Caco-2 (cell line): ENCODE measurements around the gene RBM47. TPM values are rescaled to one million over a fixed set of nuclear protein-coding genes. Genes with fewer than 3 reads are reported as not detected.

Experiments used
- BruUV-seq: library from RNA; stranded (reverse); fragments of 400-500 nt; replicated peaks from 2 replicates; lab custom pipeline; 2021; lab: Mats Ljungman, UMichigan
- CTCF ChIA-PET: fragments of 300-600 bp; sonication (Branson Sonifier 250); formaldehyde crosslinking; loops from one replicate; lab custom pipeline; 2022; ENCODE audit warnings: antibody characterized with exemption; lab: Charles Lee
- POLR2A ChIA-PET: fragments of 300-600 bp; sonication (Branson Sonifier 250); formaldehyde crosslinking; loops from one replicate; lab custom pipeline; 2022; ENCODE audit warnings: antibody characterized with exemption; lab: Charles Lee
- DNase-seq, 2 experiments: peaks; one replicate each; pipeline versions ENCODE4 v3.0.0 to v3.0.0-alpha.2; 2020 to 2022
- H3K27me3 ChIP-seq: replicated peaks from 2 replicates; pipeline ENCODE4 v1.6.0; 2011; ENCODE audit warnings: low read length; ENCODE audit not compliant: control insufficient read depth, insufficient read depth
- H3K36me3 ChIP-seq: 2 replicates; pipeline ENCODE4 v1.5.1; 2011; ENCODE audit warnings: low read length; ENCODE audit not compliant: control insufficient read depth, insufficient read depth
- H3K4me1 ChIP-seq: fragments of 250-450 bp; sonication (Bioruptor Pico); 2 replicates; pipeline ENCODE4 v1.5.1; 2020; ENCODE audit warnings: mild to moderate bottlenecking
- H3K4me3 ChIP-seq: 2 replicates; pipeline ENCODE4 v1.5.1; 2011; ENCODE audit warnings: low read depth, mild to moderate bottlenecking, control low read depth, low read length
- H3K9me3 ChIP-seq: fragments of 250-450 bp; sonication (Bioruptor Pico); 2 replicates; pipeline ENCODE4 v1.5.1; 2020; ENCODE audit warnings: mild to moderate bottlenecking, moderate library complexity
- H3K27ac Mint-ChIP-seq: one replicate; pipeline ENCODE4 v1.8.0; 2022; ENCODE audit warnings: mixed read lengths; ENCODE audit not compliant: unreplicated experiment
- H3K27me3 Mint-ChIP-seq: one replicate; pipeline ENCODE4 v1.8.0; 2022; ENCODE audit warnings: mixed read lengths; ENCODE audit not compliant: insufficient read depth, unreplicated experiment
- H3K36me3 Mint-ChIP-seq: one replicate; pipeline ENCODE4 v1.8.0; 2022; ENCODE audit warnings: mild to moderate bottlenecking, mixed read lengths; ENCODE audit not compliant: insufficient read depth, unreplicated experiment
- H3K4me1 Mint-ChIP-seq: one replicate; pipeline ENCODE4 v1.8.0; 2022; ENCODE audit warnings: low read depth, mixed read lengths; ENCODE audit not compliant: unreplicated experiment
- H3K4me3 Mint-ChIP-seq: one replicate; pipeline ENCODE4 v1.8.0; 2022; ENCODE audit warnings: mild to moderate bottlenecking, moderate library complexity, mixed read lengths; ENCODE audit not compliant: unreplicated experiment
- H3K9me3 Mint-ChIP-seq: one replicate; pipeline ENCODE4 v1.8.0; 2022; ENCODE audit warnings: mixed read lengths; ENCODE audit not compliant: unreplicated experiment
- CTCF ChIP-seq, 2 experiments: fragments of 200-600 bp in 1 of 2; IDR thresholded peaks; 1 replicate in 1 of 2; 2 replicates in 1 of 2; pipeline versions ENCODE4 v1.5.1 to v1.8.0; 2011 to 2022; ENCODE audit warnings: antibody characterized with exemption in 1 of 2, control low read depth in 1 of 2, inconsistent platforms in 1 of 2, low read depth in 1 of 2, low read length in 1 of 2, mild to moderate bottlenecking in 1 of 2, moderate library complexity in 1 of 2; ENCODE audit not compliant: insufficient read depth in 1 of 2, severe bottlenecking in 1 of 2, unreplicated experiment in 1 of 2
- intact Hi-C: fragments of 100-400 bp; cut with micrococcal nuclease; formaldehyde crosslinking; loops from one replicate; pipeline ENCODE4 v1.10.0; 2022; ENCODE audit not compliant: unreplicated experiment
- total RNA-seq: library from RNA; stranded (reverse); gene quantifications from 2 replicates; pipeline ENCODE4 v1.2.3, GENCODE V29; 2022

Gene RBM47
- total RNA-seq, 1 experiment from 2014 or later: 62.1 TPM

GRCh38 chr4:40587351-40587750 is 42.3 kb downstream of the RBM47 start:
- no peak for DNase-seq
- Mint-ChIP-seq H3K4me3 (no peak overlapping the region), H3K9me3 (no peaks in the 10 kb centered on the region), H3K27me3 (no peaks in the 10 kb centered on the region), H3K36me3 (no peaks in the 10 kb centered on the region), H3K4me1 (peaks cover 11% of the 10 kb centered on the region), H3K27ac (no peak overlapping the region)
- CTCF ChIA-PET: no interaction called here
- POLR2A ChIA-PET: no interaction called here
- Histone ChIP-seq H3K36me3 (no peaks in the 10 kb centered on the region), H3K9me3 (no peaks in the 10 kb centered on the region; the same call in 1 of the 2 replicates), H3K27me3 (no peaks in the 10 kb centered on the region), H3K4me3 (no peak overlapping the region), H3K4me1 (peaks cover 8% of the 10 kb centered on the region; the same call in 1 of the 2 replicates)
- no TSS peak for BruUV-seq
- intact Hi-C loops: no loop called here
- TF ChIP-seq CTCF (IDR thresholded peaks at IDR 0.05; ENCODE audit: insufficient read depth in 1 of 2, low read depth in 1 of 2, low read length in 1 of 2, severe bottlenecking in 1 of 2, unreplicated experiment in 1 of 2): no peak

- DNase-seq: no peak
- TF ChIP-seq CTCF (IDR thresholded peaks at IDR 0.05; ENCODE audit: insufficient read depth in 1 of 2, low read depth in 1 of 2, low read length in 1 of 2, severe bottlenecking in 1 of 2, unreplicated experiment in 1 of 2): no peak
- H3K36me3 ChIP-seq: no peaks in the 10 kb centered on the region
- Mint-ChIP-seq H3K4me1 (peaks cover 18% of the 10 kb centered on the region), H3K27me3 (no peaks in the 10 kb centered on the region), H3K9me3 (no peaks in the 10 kb centered on the region), H3K4me3 (no peak overlapping the region), H3K36me3 (no peaks in the 10 kb centered on the region), H3K27ac (no peak overlapping the region)
- POLR2A ChIA-PET: no interaction called here
- CTCF ChIA-PET: no interaction called here
- intact Hi-C loops: no loop called here
- BruUV-seq: no TSS peak
- H3K4me3 ChIP-seq: no peak overlapping the region
- H3K27me3 ChIP-seq: no peaks in the 10 kb centered on the region
- no peaks in the 10 kb centered on the region; the same call in 1 of the 2 replicates for H3K9me3 ChIP-seq
- peaks cover 12% of the 10 kb centered on the region for H3K4me1 ChIP-seq
Measured at GRCh38 chr4:40586729-40587128, 42.9 kb downstream of the RBM47 start.

GRCh38 chr4:40586034-40586433 is 43.6 kb downstream of the RBM47 start:
- H3K36me3 Mint-ChIP-seq: no peaks in the 10 kb centered on the region
- H3K4me3 Mint-ChIP-seq: no peak overlapping the region
- BruUV-seq: no TSS peak
- Histone ChIP-seq H3K27me3 (no peaks in the 10 kb centered on the region), H3K36me3 (no peaks in the 10 kb centered on the region), H3K4me3 (no peak overlapping the region), H3K9me3 (no peaks in the 10 kb centered on the region), H3K4me1 (peaks cover 15% of the 10 kb centered on the region)
- DNase-seq: no peak
- H3K9me3 Mint-ChIP-seq: no peaks in the 10 kb centered on the region
- peaks cover 23% of the 10 kb centered on the region for H3K4me1 Mint-ChIP-seq
- POLR2A ChIA-PET: no interaction called here
- TF ChIP-seq CTCF (IDR thresholded peaks at IDR 0.05; ENCODE audit: insufficient read depth in 1 of 2, low read depth in 1 of 2, low read length in 1 of 2, severe bottlenecking in 1 of 2, unreplicated experiment in 1 of 2): no peak
- CTCF ChIA-PET: interaction anchor here (0.5 kb wide), 1 partner anchor 134 kb away, joined by 4 read pairs; no protein-coding TSS in a partner anchor
- intact Hi-C loops: no loop called here
- no peak overlapping the region for H3K27ac Mint-ChIP-seq
- H3K27me3 Mint-ChIP-seq: no peaks in the 10 kb centered on the region
